A549 treated with AZD2906 at 1 μM for 4 hours (cell line): ENCODE results near the gene MACROD1. TPM values are rescaled to one million over a fixed set of nuclear protein-coding genes. Genes with fewer than 3 reads are reported as not detected.

ENCODE experiments used
- total RNA-seq: library from RNA; stranded (reverse); fragments of 200-300 nt; extraction: Qiagen RNA extraction; gene quantifications from 5 replicates; pipeline ENCODE4 v1.2.3, GENCODE V29; 2022

The MACROD1 gene
- total RNA-seq, result 8.9 to 15.3 TPM (median 13.1 TPM) in 5 replicates

DNA sequence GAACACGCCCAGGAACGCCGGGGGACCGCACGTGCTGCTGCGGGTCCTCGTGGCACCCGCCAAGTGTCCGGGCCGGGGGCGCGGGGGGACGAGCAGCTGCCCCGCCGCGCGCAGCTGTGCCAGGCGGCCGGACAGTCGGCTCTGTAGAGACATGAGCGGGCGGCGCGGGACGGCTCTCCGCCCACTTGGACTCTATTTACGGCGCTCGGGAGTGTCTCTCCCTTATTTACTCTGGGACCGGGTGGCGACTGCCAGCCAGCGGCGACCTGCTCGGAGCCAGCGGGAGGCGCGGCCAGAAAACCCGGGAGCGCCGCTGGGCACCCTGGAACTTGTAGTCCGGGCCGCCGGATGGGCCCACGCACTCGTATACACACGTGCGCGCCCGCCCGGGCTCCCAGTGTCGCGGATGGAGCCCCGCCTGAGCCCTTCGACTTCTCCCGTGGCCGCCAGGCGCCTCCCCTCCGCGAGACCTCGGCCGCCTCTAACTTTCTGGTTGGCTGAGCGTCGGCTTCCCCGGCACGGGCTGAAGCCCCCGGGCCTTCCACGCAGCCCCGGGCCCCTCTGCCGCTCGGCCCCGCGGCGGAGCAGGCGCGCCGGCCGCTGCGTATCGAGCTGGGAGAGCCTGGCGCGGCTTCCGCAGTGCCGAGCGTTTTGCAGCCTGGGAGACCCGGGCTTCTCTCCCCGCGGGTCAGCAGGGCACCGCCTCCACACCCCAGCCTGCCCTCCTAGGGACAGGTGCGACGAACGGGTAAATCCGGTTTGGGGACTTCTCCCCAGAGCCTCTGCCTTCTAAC lies at the start of gene MACROD1:
Gene MACROD1, minus strand, starts transcription at position 272 of the 794 bp plus-strand sequence. Its CDS starts 119 bp downstream, at position 153.

GRCh38 chr11:64206457-64207255 lies 40.7 kb upstream of the MACROD1 start, which contains the start of gene FERMT3:
FERMT3 (plus strand) TSS chr11:64206721; CDS start chr11:64207365, 644 bp downstream.

DNA sequence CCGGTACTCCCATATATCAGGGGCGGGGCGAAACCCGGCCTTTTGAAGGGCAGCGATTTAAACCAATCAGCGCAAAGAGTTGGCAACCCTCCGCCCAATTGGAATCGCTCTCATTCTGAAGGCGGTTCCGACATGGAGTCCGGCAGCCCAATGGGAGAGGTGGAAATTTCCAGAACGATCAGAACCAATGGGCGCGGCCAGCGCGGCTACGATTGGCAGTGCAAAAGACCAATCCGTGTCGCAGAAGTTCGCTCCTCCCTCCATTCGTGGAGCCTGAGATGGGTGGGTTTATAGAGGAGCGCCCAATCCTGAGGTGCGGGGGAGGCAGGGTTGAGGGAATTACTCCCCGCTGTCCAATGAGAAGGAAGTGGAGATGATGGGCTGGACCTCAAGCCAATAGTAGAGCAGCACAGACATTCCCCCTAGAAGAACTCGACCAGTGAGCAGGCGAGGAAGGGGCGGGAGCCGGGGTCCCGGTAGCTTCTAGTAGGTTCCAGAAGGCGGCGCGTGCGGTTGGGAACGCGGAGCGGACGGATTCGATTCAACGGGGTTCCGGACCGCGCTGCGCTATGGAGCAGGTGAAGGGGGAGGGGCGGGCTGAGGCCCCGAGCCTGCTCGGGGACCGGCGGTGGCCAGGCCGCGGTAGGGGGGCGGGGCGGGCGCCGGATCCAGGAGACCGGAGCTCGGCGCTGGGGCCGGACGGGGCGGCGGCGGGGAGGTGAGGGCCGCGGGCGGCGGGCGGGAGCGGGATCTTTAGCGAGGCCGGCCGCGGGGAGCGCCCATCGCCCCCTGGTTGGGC lies 20.0 kb upstream of the MACROD1 start, which contains the start of gene STIP1:
Gene STIP1, plus strand, starts transcription at position 479 of the 799 bp plus-strand sequence. Its CDS starts 91 bp downstream, at position 570.

GRCh38 chr11:64035576-64035975 lies 130.3 kb downstream of the MACROD1 start, which contains the start of gene FLRT1:
FLRT1 (plus strand) TSS chr11:64035931; CDS start chr11:64116268, 80,337 bp downstream.

GRCh38 chr11:63986156-63986931 lies 179.6 kb downstream of the MACROD1 start, which contains the start of gene OTUB1:
OTUB1 (plus strand) TSS chr11:63986438; CDS start chr11:63986457, 19 bp downstream.

GRCh38 chr11:63974259-63975143 lies 191.4 kb downstream of the MACROD1 start, which contains the start of gene COX8A:
COX8A (plus strand) TSS chr11:63974620; CDS start chr11:63974681, 61 bp downstream.

Other genes with a start within 250 kb of the MACROD1 start
- 0.62 to 1.2 TPM (median 0.80 TPM) in 5 replicates for gene RCOR2, start 248.9 kb downstream of the MACROD1 start, total RNA-seq
- 12.8 to 15.2 TPM (median 14.3 TPM) in 5 replicates for gene NAA40, start 227.1 kb downstream of the MACROD1 start, total RNA-seq
- gene COX8A, start 191.5 kb downstream of the MACROD1 start, total RNA-seq, result 696 to 1,142 TPM (median 1,073 TPM) in 5 replicates
- gene OTUB1, start 179.7 kb downstream of the MACROD1 start, total RNA-seq, result 108 to 132 TPM (median 126 TPM) in 5 replicates
- 0.05 to 0.07 TPM (median 0.06 TPM) in 4 of 5 replicates, not detected in the other for gene FLRT1, start 130.2 kb downstream of the MACROD1 start, total RNA-seq
- 213 to 262 TPM (median 229 TPM) in 5 replicates for gene STIP1, start 20.1 kb upstream of the MACROD1 start, total RNA-seq
- gene FERMT3, start 40.6 kb upstream of the MACROD1 start, total RNA-seq, result 0.85 to 3.0 TPM (median 1.3 TPM) in 5 replicates
- 15.6 to 26.8 TPM (median 25.0 TPM) in 5 replicates for gene TRPT1, start 60.1 kb upstream of the MACROD1 start, total RNA-seq
- gene NUDT22, start 60.2 kb upstream of the MACROD1 start, total RNA-seq, result 31.4 to 40.3 TPM (median 38.4 TPM) in 5 replicates
- gene DNAJC4, start 64.4 kb upstream of the MACROD1 start, total RNA-seq, result 17.5 to 23.5 TPM (median 21.8 TPM) in 5 replicates
- 32.0 to 52.7 TPM (median 48.0 TPM) in 5 replicates for gene VEGFB, start 68.5 kb upstream of the MACROD1 start, total RNA-seq
- gene FKBP2, start 75.0 kb upstream of the MACROD1 start, total RNA-seq, result 125 to 146 TPM (median 138 TPM) in 5 replicates
- 208 to 384 TPM (median 359 TPM) in 5 replicates for gene PPP1R14B, start 80.8 kb upstream of the MACROD1 start, total RNA-seq
- gene PLCB3, start 85.4 kb upstream of the MACROD1 start, total RNA-seq, result 17.0 to 23.5 TPM (median 19.6 TPM) in 5 replicates
- 72.5 to 96.8 TPM (median 92.7 TPM) in 5 replicates for gene BAD, start 118.6 kb upstream of the MACROD1 start, total RNA-seq
- 32.9 to 50.2 TPM (median 46.3 TPM) in 5 replicates for gene GPR137, start 119.7 kb upstream of the MACROD1 start, total RNA-seq
- 0.07 to 0.14 TPM in 2 of 5 replicates, not detected in the others for gene KCNK4, start 125.2 kb upstream of the MACROD1 start, total RNA-seq
- gene CATSPERZ, start 134.2 kb upstream of the MACROD1 start, total RNA-seq, result 2.2 to 3.2 TPM (median 2.6 TPM) in 5 replicates
- gene ESRRA, start 139.4 kb upstream of the MACROD1 start, total RNA-seq, result 38.1 to 59.3 TPM (median 55.6 TPM) in 5 replicates
- gene TRMT112, start 151.4 kb upstream of the MACROD1 start, total RNA-seq, result 377 to 453 TPM (median 410 TPM) in 5 replicates
- 370 to 500 TPM (median 472 TPM) in 5 replicates for gene PRDX5, start 152.0 kb upstream of the MACROD1 start, total RNA-seq
- 8.6 to 10.5 TPM (median 10.2 TPM) in 5 replicates for gene CCDC88B, start 174.1 kb upstream of the MACROD1 start, total RNA-seq
- 50.3 to 66.1 TPM (median 60.0 TPM) in 5 replicates for gene RPS6KA4, start 193.0 kb upstream of the MACROD1 start, total RNA-seq